Mammary microvascular endothelial cell (primary cell): ENCODE data around the gene IRAK3. TPM values are rescaled to one million over a fixed set of nuclear protein-coding genes. Genes with fewer than 3 reads are reported as not detected.

ENCODE experiments used
- total RNA-seq: library from RNA; depleted of rRNA; stranded (reverse); fragments of >200 nt; gene quantifications from 2 replicates; pipeline ENCODE4 v1.2.3, GENCODE V29; 2015

Gene IRAK3
- 5.1 and 5.4 TPM in 2 replicates for total RNA-seq

GRCh38 chr12:66188584-66189485 lies at the start of gene IRAK3:
TSS of gene IRAK3 (plus strand) at chr12:66189214. CDS start at chr12:66189300, 86 bp downstream.

GRCh38 chr12:66169221-66170170 lies 19.5 kb upstream of the IRAK3 start, which contains the start of gene TMBIM4:
TSS of gene TMBIM4 (minus strand) at chr12:66169996. CDS start at chr12:66169951, 45 bp downstream.

GRCh38 chr12:66301944-66302826 lies 113.2 kb downstream of the IRAK3 start, which contains the start of gene HELB:
TSS of gene HELB (plus strand) at chr12:66302493. CDS start at chr12:66302604, 111 bp downstream.

Other genes with a start within 250 kb of the IRAK3 start
- gene LLPH, start 58.5 kb upstream of the IRAK3 start, total RNA-seq, result 17.4 and 18.6 TPM in 2 replicates
- gene TMBIM4, start 19.2 kb upstream of the IRAK3 start, total RNA-seq, result 94.5 and 106 TPM in 2 replicates
- gene HELB, start 113.3 kb downstream of the IRAK3 start, total RNA-seq, result 0.64 and 0.73 TPM in 2 replicates